BE2C (cell line): ENCODE data around the gene LYSMD3.

Experiments used
- DNase-seq: peaks from one replicate; pipeline ENCODE4 v3.0.0-alpha.2; 2020
- H3K27me3 ChIP-seq: fragments of 250-450 bp; sonication (Bioruptor Pico); 2 replicates; pipeline ENCODE4 v1.5.1; 2020; ENCODE audit warnings: mild to moderate bottlenecking
- H3K36me3 ChIP-seq: fragments of 250-450 bp; sonication (Bioruptor Pico); 2 replicates; pipeline ENCODE4 v1.5.1; 2020; ENCODE audit warnings: mild to moderate bottlenecking
- H3K4me1 ChIP-seq: fragments of 250-450 bp; sonication (Bioruptor Pico); 2 replicates; pipeline ENCODE4 v1.5.1; 2020
- H3K4me3 ChIP-seq: 2 replicates; pipeline ENCODE4 v1.5.1; 2011; ENCODE audit warnings: low read depth, low read length
- H3K9me3 ChIP-seq: fragments of 250-450 bp; sonication (Bioruptor Pico); 2 replicates; pipeline ENCODE4 v1.5.1; 2020
- CTCF ChIP-seq: IDR thresholded peaks from 2 replicates; pipeline ENCODE4 v1.5.1; 2012; ENCODE audit warnings: mild to moderate bottlenecking, low read depth, low read length

Gene LYSMD3

GRCh38 chr5:90476391-90476790 is 53.0 kb downstream of the LYSMD3 start:
- H3K9me3 ChIP-seq = no peaks in the 10 kb centered on the region
- DNase-seq = no peak
- H3K4me3 ChIP-seq = no peak overlapping the region
- TF ChIP-seq CTCF = no peak
- no peaks in the 10 kb centered on the region for H3K4me1 ChIP-seq
- H3K27me3 ChIP-seq = no peaks in the 10 kb centered on the region
- H3K36me3 ChIP-seq = no peaks in the 10 kb centered on the region

- Histone ChIP-seq H3K9me3 (no peaks in the 10 kb centered on the region), H3K4me3 (peak overlapping the region; percentile 86), H3K27me3 (no peaks in the 10 kb centered on the region), H3K36me3 (no peaks in the 10 kb centered on the region), H3K4me1 (no peaks in the 10 kb centered on the region)
- no peak for TF ChIP-seq CTCF
- no peak for DNase-seq
Measured at GRCh38 chr5:90475436-90475980, 53.9 kb downstream of the LYSMD3 start.

GRCh38 chr5:90474235-90475107 is 54.9 kb downstream of the LYSMD3 start, which contains the start of the genes MBLAC2 and POLR3G:
TSS of gene MBLAC2 (minus strand) at chr5:90474771. CDS start at chr5:90474292, 479 bp downstream.
TSS of gene POLR3G (plus strand) at chr5:90474864. CDS start at chr5:90485568, 10,704 bp downstream.
- Histone ChIP-seq H3K4me3 (peak within 1 kb of the TSS; percentile 86), H3K4me1 (no peaks in the 10 kb centered on the region), H3K27me3 (no peaks in the 10 kb centered on the region), H3K9me3 (no peaks in the 10 kb centered on the region), H3K36me3 (no peaks in the 10 kb centered on the region)
- DNase-seq = peak; percentile 95
- TF ChIP-seq CTCF = peak; percentile 37

GRCh38 chr5:90473396-90474234 is 55.8 kb downstream of the LYSMD3 start:
- no peak for TF ChIP-seq CTCF
- Histone ChIP-seq H3K4me1 (no peaks in the 10 kb centered on the region), H3K36me3 (no peaks in the 10 kb centered on the region), H3K27me3 (no peaks in the 10 kb centered on the region), H3K4me3 (peak overlapping the region; percentile 86), H3K9me3 (no peaks in the 10 kb centered on the region)
- DNase-seq = peak; percentile 34

- Histone ChIP-seq H3K4me3 (peak overlapping the region; percentile 86), H3K9me3 (no peaks in the 10 kb centered on the region), H3K36me3 (no peaks in the 10 kb centered on the region), H3K27me3 (no peaks in the 10 kb centered on the region), H3K4me1 (no peaks in the 10 kb centered on the region)
- TF ChIP-seq CTCF = no peak
- no peak for DNase-seq
Measured at GRCh38 chr5:90472783-90473395, 56.5 kb downstream of the LYSMD3 start.
